ENCODE measurements around the gene CCDC106. TPM values are rescaled to one million over a fixed set of nuclear protein-coding genes. Genes with fewer than 3 reads are reported as not detected.

Gene CCDC106
- total RNA-seq, 1 donor from 2014 or later, result 11.6 TPM

DNA sequence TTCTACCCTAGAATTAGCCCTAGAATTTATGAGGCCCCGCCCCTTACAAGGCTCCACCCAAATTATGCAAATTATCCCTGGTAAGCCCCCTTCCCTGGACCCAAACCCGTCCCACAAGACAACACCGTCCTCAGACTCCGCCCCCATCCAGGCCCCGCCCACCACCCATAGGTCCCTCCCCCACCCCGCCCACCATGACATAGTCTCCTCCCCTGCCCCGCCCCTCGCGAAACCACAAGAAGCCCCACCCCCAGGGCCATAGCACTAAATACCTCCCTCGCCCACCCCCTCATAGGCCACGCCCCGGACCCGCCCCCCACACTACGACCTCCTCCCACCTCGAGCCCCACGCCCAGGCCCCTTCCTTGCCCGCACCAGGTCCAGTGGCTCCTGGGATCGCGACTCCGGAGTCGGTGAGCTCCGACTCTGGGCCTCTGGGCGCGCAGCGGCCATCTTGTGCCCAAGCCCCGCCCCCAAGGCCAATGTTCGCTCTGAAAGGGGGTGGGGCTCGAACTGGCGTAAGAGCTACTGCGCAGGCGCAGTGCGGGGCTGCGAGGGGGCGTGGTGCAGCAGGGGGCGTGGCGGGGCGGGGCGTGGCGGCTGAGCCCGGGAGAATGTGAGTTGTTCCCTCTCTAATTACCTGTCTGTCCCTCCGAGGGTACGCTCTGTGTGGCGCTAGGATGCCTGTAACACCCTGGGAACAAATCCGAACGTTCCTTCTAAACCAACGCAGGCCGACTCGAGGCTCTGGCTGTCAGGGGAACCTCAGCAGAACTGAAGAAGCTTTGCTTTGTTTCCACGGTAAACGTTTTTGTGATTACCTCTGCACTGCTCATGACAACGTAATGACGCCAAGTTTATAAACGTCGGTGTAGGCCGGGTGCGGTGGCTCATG is 23.7 kb upstream of the CCDC106 start, which contains the start of gene ZNF784:
Gene ZNF784, minus strand, starts transcription at position 458 of the 895 bp plus-strand sequence. Its CDS starts 5 bp downstream, at position 453.
- TF ChIP-seq, protein P1, sequence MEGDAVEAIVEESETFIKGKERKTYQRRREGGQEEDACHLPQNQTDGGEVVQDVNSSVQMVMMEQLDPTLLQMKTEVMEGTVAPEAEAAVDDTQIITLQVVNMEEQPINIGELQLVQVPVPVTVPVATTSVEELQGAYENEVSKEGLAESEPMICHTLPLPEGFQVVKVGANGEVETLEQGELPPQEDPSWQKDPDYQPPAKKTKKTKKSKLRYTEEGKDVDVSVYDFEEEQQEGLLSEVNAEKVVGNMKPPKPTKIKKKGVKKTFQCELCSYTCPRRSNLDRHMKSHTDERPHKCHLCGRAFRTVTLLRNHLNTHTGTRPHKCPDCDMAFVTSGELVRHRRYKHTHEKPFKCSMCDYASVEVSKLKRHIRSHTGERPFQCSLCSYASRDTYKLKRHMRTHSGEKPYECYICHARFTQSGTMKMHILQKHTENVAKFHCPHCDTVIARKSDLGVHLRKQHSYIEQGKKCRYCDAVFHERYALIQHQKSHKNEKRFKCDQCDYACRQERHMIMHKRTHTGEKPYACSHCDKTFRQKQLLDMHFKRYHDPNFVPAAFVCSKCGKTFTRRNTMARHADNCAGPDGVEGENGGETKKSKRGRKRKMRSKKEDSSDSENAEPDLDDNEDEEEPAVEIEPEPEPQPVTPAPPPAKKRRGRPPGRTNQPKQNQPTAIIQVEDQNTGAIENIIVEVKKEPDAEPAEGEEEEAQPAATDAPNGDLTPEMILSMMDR (IDR thresholded peaks at IDR 0.05), result no peak
- peak; percentile 93 for DNase-seq
- ATAC-seq, result peak; percentile 96 to 97
- H3K27ac ChIP-seq, result peak within 1 kb of the TSS; percentile 89
- peaks cover 32% of the 10 kb centered on the region for H3K4me1 ChIP-seq
- H3K4me3 ChIP-seq, result peak within 1 kb of the TSS; percentile 56
- intact Hi-C loops (cut with DNase I), result no loop called here
- peaks cover 10% of the 10 kb centered on the region for H3K36me3 ChIP-seq
- H3K27me3 ChIP-seq (ENCODE audit: low read depth), result no peaks in the 10 kb centered on the region
- H3K9me3 ChIP-seq, result no peaks in the 10 kb centered on the region

DNA sequence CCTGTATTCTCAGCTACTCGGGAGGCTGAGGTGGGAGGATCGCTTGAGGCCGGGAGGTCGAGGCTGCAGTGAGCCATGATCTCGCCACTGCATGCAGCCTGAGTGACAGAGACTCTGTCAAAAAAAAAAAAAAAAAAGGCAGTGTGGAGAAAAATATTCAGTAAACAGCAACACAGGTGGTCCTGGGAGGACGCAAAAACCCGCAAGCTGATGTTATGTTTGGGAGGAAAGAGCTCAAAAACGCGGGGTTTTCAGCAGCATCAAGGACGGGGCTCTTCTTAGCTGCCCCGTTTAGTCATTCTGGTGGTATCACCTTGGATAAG is 23.0 kb upstream of the CCDC106 start:
- peak overlapping the region; percentile 89 for H3K27ac ChIP-seq
- H3K36me3 ChIP-seq, result peaks cover 10% of the 10 kb centered on the region
- DNase-seq (no peak), ATAC-seq (no peak)
- intact Hi-C loops (cut with DNase I), result no loop called here
- H3K9me3 ChIP-seq, result no peaks in the 10 kb centered on the region
- TF ChIP-seq, protein P1 (IDR thresholded peaks at IDR 0.05), result no peak
- H3K4me1 ChIP-seq, result peaks cover 26% of the 10 kb centered on the region
- no peaks in the 10 kb centered on the region for H3K27me3 ChIP-seq (ENCODE audit: low read depth)
- H3K4me3 ChIP-seq, result peak overlapping the region; percentile 56

DNA sequence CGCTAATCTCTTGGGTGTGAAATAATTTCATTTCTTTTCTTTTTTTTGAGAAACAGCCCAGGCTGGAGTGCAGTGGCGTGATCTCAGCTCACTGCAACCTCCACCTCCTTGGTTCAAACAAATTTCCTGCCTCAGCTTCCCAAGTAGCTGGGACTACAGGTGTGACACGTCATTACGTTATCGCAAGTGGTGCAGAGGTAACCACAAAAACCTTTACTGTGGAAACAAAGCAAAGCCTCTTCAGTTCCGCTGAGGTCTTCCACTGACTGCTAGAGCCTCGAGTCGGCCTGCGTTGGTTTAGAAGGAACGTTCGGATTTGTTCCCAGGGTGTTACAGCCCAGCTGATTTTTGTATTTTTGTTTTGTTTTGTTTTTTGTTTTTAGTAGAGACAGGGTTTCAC is 21.7 kb upstream of the CCDC106 start:
- H3K27ac ChIP-seq, result no peak overlapping the region
- H3K9me3 ChIP-seq, result no peaks in the 10 kb centered on the region
- TF ChIP-seq, protein P1 (IDR thresholded peaks at IDR 0.05), result no peak
- peaks cover 16% of the 10 kb centered on the region for H3K4me1 ChIP-seq
- intact Hi-C loops (cut with DNase I), result no loop called here
- peaks cover 10% of the 10 kb centered on the region for H3K36me3 ChIP-seq
- H3K27me3 ChIP-seq (ENCODE audit: low read depth), result no peaks in the 10 kb centered on the region
- no peak overlapping the region for H3K4me3 ChIP-seq
- ATAC-seq (no peak), DNase-seq (no peak)

DNA sequence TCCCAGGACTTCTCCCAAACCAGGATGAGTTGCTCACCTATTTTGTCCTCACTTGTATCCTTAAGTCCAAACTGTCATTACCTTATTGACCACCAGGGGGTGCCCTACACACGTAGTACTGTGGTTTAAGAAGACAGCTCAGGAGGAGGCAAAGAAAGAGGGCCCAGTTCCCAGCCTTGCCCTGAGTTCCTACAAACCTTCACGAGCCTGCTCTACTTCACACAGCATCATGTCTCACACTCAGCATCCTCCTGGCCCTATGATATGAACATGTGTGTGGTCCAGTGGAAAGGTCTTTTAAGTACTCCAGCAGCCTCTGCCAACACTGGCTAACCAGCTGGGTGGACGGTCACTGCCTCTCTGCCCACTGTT is 15.6 kb upstream of the CCDC106 start:
- H3K4me3 ChIP-seq, result no peak overlapping the region
- no peaks in the 10 kb centered on the region for H3K27me3 ChIP-seq (ENCODE audit: low read depth)
- intact Hi-C loops (cut with DNase I), result no loop called here
- no peaks in the 10 kb centered on the region for H3K9me3 ChIP-seq
- TF ChIP-seq, protein P1 (IDR thresholded peaks at IDR 0.05), result peak; percentile 87
- H3K36me3 ChIP-seq, result no peaks in the 10 kb centered on the region
- ATAC-seq, result peak; percentile 82 to 86
- H3K4me1 ChIP-seq, result peaks cover 47% of the 10 kb centered on the region
- no peak overlapping the region for H3K27ac ChIP-seq
- DNase-seq, result peak; percentile 68

DNA sequence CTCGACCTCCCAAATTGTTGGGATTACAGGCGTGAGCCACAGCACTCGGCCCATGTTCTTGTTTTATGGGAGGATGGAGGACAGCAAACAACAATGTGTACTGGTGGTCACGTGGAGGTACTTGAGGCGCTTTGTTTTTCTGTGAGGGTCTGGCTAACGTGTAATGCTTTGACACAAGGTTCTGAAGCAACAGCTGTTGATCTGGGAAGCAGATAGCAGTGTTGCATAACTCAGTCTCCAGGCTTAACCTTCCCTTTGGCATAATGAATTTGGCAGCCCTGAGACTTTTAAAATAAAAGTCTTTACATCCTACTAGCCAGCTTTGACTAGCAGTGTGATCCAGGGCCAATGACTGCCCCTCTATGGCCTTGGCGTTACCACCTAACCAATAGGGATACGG is 14.2 kb upstream of the CCDC106 start:
- intact Hi-C loops (cut with DNase I), result no loop called here
- Histone ChIP-seq H3K27ac (peak overlapping the region; percentile 99), H3K9me3 (no peaks in the 10 kb centered on the region), H3K4me3 (no peak overlapping the region), H3K27me3 (ENCODE audit: low read depth) (no peaks in the 10 kb centered on the region), H3K4me1 (peaks cover 58% of the 10 kb centered on the region), H3K36me3 (no peaks in the 10 kb centered on the region)
- DNase-seq (no peak), ATAC-seq (no peak)
- TF ChIP-seq, protein P1 (IDR thresholded peaks at IDR 0.05), result no peak
